Small intestine (tissue), 7 donors: ENCODE measurements around the gene CREBBP. TPM values are rescaled to one million over a fixed set of nuclear protein-coding genes. Genes with fewer than 3 reads are reported as not detected.

Experiments
- DNase-seq, 2 donors: peaks; one replicate each; pipeline versions ENCODE4 v3.0.0 to v3.0.0-alpha.2; 2013
- FAIRE-seq: peaks from 2 replicates; lab custom pipeline; 2012; peaks lifted over from hg19 to GRCh38; lab: Jason Lieb, UNC
- H3K27ac ChIP-seq, 3 donors: one replicate each; pipeline ENCODE4 v1.5.1; 2013; ENCODE audit warnings: low read length in 2 of 3, mild to moderate bottlenecking in 2 of 3, control low read depth in 1 of 3, inconsistent platforms in 1 of 3, low read depth in 1 of 3, moderate library complexity in 1 of 3
- H3K27me3 ChIP-seq, 3 donors: one replicate each; pipeline ENCODE4 v1.6.1; 2013; ENCODE audit warnings: low read length in 3 of 3, inconsistent platforms in 1 of 3; ENCODE audit not compliant: control insufficient read depth in 3 of 3, insufficient read depth in 3 of 3
- H3K36me3 ChIP-seq, 3 donors: one replicate each; pipeline ENCODE4 v1.6.1; 2013; ENCODE audit warnings: low read length in 3 of 3, inconsistent platforms in 1 of 3, low read depth in 1 of 3, mild to moderate bottlenecking in 1 of 3, moderate library complexity in 1 of 3; ENCODE audit not compliant: control insufficient read depth in 3 of 3, insufficient read depth in 2 of 3
- H3K4me1 ChIP-seq, 3 donors: one replicate each; pipeline ENCODE4 v1.6.1; 2013; ENCODE audit warnings: low read length in 2 of 3, inconsistent platforms in 1 of 3, low read depth in 1 of 3, mild to moderate bottlenecking in 1 of 3, moderate library complexity in 1 of 3; ENCODE audit not compliant: control insufficient read depth in 3 of 3, insufficient read depth in 2 of 3
- H3K4me3 ChIP-seq, 3 donors: one replicate each; pipeline ENCODE4 v1.5.1; 2013; ENCODE audit warnings: low read length in 3 of 3, control low read depth in 1 of 3, inconsistent platforms in 1 of 3, low read depth in 1 of 3, mild to moderate bottlenecking in 1 of 3, moderate library complexity in 1 of 3
- H3K9me3 ChIP-seq, 2 donors: one replicate each; pipeline ENCODE4 v1.6.1; 2013; ENCODE audit warnings: low read depth in 1 of 2, low read length in 1 of 2; ENCODE audit not compliant: control insufficient read depth in 2 of 2, insufficient read depth in 1 of 2
- WGBS, 3 donors: extraction: QIAGEN DNeasy Blood & Tissue Kit; methylation state at CpG; one replicate each; pipeline ENCODE4 v1.1.7; 2013; 5-methylcytosine and 5-hydroxymethylcytosine counted together
- polyA plus RNA-seq, 4 donors: library from polyadenylated mRNA; stranded (reverse) in 3 of 4; unstranded in 1 of 4; fragments of 200-250 nt in 3 of 4; fragments of 120-200 nt in 1 of 4; gene quantifications; one replicate each; pipeline versions ENCODE4 v1.2.1 to v1.2.3, GENCODE V29; 2013
- donor health status: healthy with polysubstance abuse.
- donor health status: control.
- donor health status: control.
- donor health status: Bipolar disorder and iron deficiency.
- donor health status: healthy.

CREBBP gene
- polyA plus RNA-seq, 4 donors = 6.8 to 48.0 (median 12.6) TPM

- no peaks in the 10 kb centered on the region for H3K4me1 ChIP-seq
- no peak overlapping the region for H3K27ac ChIP-seq
- no peaks in the 10 kb centered on the region for H3K27me3 ChIP-seq
- DNase-seq (no peak), FAIRE-seq (no peak)
- 62 to 82% (median 75%) methylated on average over 6 of the region's 6 CpGs for WGBS, 3 donors
- peaks cover 23 to 76% (median 38%) of the 10 kb centered on the region in 3 donors for H3K36me3 ChIP-seq
- no peaks in the 10 kb centered on the region for H3K9me3 ChIP-seq
- H3K4me3 ChIP-seq = no peak overlapping the region
Observed at GRCh38 chr16:3774156-3774767, 106.3 kb downstream of the CREBBP start.

DNA sequence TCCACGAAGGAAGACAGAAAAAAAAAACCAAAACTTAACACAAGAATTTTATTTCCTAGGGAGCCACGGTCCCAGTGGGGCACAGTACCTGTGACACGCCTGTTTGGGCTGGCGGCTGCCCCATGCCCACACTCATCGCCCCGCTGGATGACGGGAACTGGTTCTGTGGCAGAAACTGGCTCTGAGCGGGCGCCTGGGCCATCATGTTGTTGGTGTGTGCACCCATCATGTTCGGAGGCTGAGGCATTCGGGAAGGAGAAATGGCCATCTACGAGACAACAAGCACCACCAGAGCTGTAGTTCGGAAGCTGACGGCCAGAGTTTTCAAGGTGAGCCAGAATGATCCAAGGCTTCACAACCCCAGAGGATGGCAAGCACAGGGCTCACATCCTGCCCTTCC is 106.8 kb downstream of the CREBBP start:
- no peaks in the 10 kb centered on the region for H3K27me3 ChIP-seq
- H3K9me3 ChIP-seq = no peaks in the 10 kb centered on the region
- DNase-seq (no peak), FAIRE-seq (no peak)
- no peak overlapping the region for H3K27ac ChIP-seq
- 94% methylated on average over 14 of the region's 14 CpGs for WGBS, 3 donors
- H3K4me1 ChIP-seq = no peaks in the 10 kb centered on the region
- no peak overlapping the region for H3K4me3 ChIP-seq
- H3K36me3 ChIP-seq = peaks cover 23 to 76% (median 40%) of the 10 kb centered on the region in 3 donors

GRCh38 chr16:3771513-3771912 is 109.0 kb downstream of the CREBBP start:
- WGBS, 3 donors = 94 to 98% (median 98%) methylated on average over 5 of the region's 5 CpGs
- H3K9me3 ChIP-seq = no peaks in the 10 kb centered on the region
- no peaks in the 10 kb centered on the region for H3K4me1 ChIP-seq
- no peaks in the 10 kb centered on the region for H3K27me3 ChIP-seq
- H3K4me3 ChIP-seq = no peak overlapping the region
- DNase-seq = no peak
- no peak overlapping the region for H3K27ac ChIP-seq
- no peak for FAIRE-seq
- H3K36me3 ChIP-seq = peaks cover 26 to 79% (median 45%) of the 10 kb centered on the region in 3 donors

- Histone ChIP-seq H3K4me1 (no peaks in the 10 kb centered on the region), H3K36me3 (peaks cover 27 to 75% (median 44%) of the 10 kb centered on the region in 3 donors), H3K27ac (no peak overlapping the region), H3K27me3 (no peaks in the 10 kb centered on the region), H3K4me3 (no peak overlapping the region), H3K9me3 (no peaks in the 10 kb centered on the region)
- DNase-seq (no peak), FAIRE-seq (no peak)
- WGBS, 3 donors = 91 to 95% (median 92%) methylated on average over 13 of the region's 13 CpGs
Observed at GRCh38 chr16:3770530-3770929, 110.0 kb downstream of the CREBBP start.

DNA sequence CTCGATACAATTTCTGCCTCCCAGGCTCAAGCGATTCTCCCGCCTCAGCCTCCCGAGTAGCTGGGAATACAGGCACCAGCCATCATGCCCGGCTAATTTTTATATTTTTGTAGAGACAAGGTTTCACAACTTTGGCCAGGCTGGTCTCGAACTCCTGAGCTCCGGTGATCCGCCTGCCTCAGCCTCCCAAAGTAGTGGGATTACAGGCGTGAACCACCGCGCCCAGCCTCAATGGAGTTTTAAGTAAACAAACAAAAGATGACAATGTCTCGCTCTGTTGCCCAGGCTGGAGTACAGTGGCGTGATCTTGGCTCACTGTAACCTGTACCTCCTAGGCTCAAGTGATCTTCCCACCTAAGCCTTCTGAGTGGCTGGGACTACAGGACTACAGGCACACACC is 110.6 kb downstream of the CREBBP start:
- H3K36me3 ChIP-seq = peaks cover 31 to 74% (median 41%) of the 10 kb centered on the region in 3 donors
- H3K27me3 ChIP-seq = no peaks in the 10 kb centered on the region
- DNase-seq (no peak), FAIRE-seq (no peak)
- 96 to 98% (median 96%) methylated on average over 13 of the region's 13 CpGs for WGBS, 3 donors
- H3K4me1 ChIP-seq = no peaks in the 10 kb centered on the region
- H3K4me3 ChIP-seq = no peak overlapping the region
- H3K27ac ChIP-seq = no peak overlapping the region
- no peaks in the 10 kb centered on the region for H3K9me3 ChIP-seq

DNA sequence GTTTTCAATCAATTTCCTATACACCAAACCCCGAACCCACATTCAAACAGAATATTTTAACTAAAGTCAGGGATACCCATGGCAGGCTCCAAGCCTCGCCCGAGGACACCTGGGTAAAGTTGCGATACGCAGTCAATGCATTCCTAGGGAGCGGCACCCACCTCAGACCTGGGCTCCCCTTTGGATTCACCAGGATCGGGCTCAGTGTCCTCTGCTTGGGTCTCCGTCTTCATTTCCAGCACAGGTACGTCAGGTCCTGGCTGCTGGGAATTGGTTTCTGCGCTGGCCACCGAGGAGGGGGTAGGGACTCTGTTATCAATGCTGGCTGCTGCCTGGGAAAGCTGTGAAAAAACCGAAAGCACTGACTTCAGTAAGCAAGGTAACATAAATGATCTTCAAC is 111.5 kb downstream of the CREBBP start:
- Histone ChIP-seq H3K36me3 (peaks cover 30 to 73% (median 36%) of the 10 kb centered on the region in 3 donors), H3K9me3 (no peaks in the 10 kb centered on the region), H3K4me3 (no peak overlapping the region), H3K4me1 (no peaks in the 10 kb centered on the region), H3K27ac (no peak overlapping the region), H3K27me3 (no peaks in the 10 kb centered on the region)
- DNase-seq (no peak), FAIRE-seq (no peak)
- WGBS, 3 donors = 95 to 98% (median 97%) methylated on average over 12 of the region's 12 CpGs

- WGBS, 3 donors = 87 to 96% (median 90%) methylated on average over 9 of the region's 9 CpGs
- no peak overlapping the region for H3K27ac ChIP-seq
- no peaks in the 10 kb centered on the region for H3K9me3 ChIP-seq
- H3K36me3 ChIP-seq = peaks cover 24 to 76% (median 32%) of the 10 kb centered on the region in 3 donors
- no peak overlapping the region for H3K4me3 ChIP-seq
- DNase-seq (no peak), FAIRE-seq (no peak)
- H3K27me3 ChIP-seq = no peaks in the 10 kb centered on the region
- no peaks in the 10 kb centered on the region for H3K4me1 ChIP-seq
Observed at GRCh38 chr16:3767333-3767986, 113.1 kb downstream of the CREBBP start.

DNA sequence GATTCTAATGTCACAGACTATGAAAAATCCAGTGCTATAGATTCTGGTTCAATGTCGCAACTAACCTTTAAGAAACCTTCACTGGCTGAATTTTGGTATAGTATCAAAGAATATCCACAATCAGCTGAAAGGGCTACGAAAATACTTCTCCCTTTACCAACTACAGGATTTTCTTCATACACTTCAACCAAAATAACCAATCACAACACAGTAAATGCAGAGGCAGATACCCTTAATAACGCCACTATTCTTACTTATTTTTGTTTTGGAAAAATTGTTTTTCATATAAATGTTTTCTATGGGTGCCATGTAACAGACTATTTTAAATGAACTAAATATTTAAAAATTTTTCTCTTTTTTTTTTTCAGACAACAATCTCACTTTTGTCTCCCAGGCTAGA is 114.3 kb downstream of the CREBBP start:
- H3K4me1 ChIP-seq = no peaks in the 10 kb centered on the region
- H3K27ac ChIP-seq = no peak overlapping the region
- no peaks in the 10 kb centered on the region for H3K27me3 ChIP-seq
- no peak for DNase-seq
- no peak for FAIRE-seq
- H3K36me3 ChIP-seq = peaks cover 22 to 83% (median 33%) of the 10 kb centered on the region in 3 donors
- H3K4me3 ChIP-seq = no peak overlapping the region
- H3K9me3 ChIP-seq = no peaks in the 10 kb centered on the region
- WGBS, 3 donors = 96 to 100% (median 98%) methylated on average over 3 of the region's 3 CpGs
